Measurements from ENCODE around the gene AQP11.
A peak's percentile ranks its signal among the peaks of the same experiment; 100 is the strongest.
"Not testable (repeated sequence)": the region's sequence is repeated elsewhere in the genome, so short reads cannot be mapped to it uniquely, and the experiment has no call there.

AQP11 gene

DNA sequence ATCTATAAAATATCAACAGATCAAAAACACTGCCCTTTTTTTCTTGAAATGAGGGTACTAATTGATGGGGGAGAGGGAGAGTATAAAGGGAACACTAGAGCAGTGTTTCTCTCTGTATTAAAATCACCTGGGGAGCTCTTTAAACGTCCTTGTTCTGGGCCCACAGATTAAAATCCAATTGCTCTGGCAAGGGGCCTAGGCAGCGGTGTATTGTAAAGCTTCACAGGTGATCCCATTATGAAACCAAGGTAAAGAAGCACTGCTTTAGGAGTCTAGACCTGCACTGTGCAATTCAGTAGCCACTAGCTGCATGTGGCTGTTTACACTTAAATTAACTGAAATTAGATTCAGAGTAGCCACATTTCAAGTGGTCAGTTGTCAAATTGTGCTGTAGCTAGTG is 3.0 kb downstream of the AQP11 start:
- DNase-seq (ENCODE audit: low spot score) = no peak

DNA sequence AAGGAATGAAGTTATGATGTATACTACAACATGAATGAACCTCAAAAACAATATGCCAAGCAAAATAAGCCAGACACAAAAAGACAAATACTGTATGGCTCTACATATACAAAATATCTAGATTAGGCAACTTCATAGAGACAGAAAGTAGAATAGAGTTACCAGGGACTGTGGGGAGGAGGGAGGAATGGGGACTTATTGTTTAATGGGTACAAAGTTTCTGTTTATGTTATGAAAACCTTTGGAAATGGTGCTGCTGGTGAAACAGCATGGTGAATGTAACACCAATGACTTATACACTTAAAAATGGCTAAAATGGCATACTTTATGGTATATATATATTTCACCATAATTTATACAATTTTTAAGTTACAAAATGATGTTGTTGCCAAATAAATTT is 4.1 kb downstream of the AQP11 start:
- DNase-seq (ENCODE audit: low spot score) = no peak

DNA sequence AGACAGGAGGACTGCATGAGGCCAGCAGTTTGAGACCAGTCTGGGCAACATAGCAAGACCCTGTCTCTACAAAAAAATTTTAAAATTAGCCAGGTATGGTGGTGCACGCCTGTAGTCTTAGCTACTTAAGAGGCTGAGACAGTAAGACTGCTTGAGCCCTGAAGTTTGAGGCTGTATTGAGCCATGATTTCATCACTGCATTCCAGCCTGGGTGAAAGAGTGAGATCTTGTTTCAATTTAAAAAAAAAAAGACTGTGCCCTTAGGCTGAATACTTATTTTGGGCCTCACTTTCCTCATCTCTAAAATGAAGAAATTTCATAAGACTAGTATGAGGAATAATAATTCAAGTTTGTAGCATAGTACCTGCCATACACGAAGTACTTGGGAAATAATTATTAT is 6.9 kb downstream of the AQP11 start:
- DNase-seq (ENCODE audit: low spot score) = no peak

DNA sequence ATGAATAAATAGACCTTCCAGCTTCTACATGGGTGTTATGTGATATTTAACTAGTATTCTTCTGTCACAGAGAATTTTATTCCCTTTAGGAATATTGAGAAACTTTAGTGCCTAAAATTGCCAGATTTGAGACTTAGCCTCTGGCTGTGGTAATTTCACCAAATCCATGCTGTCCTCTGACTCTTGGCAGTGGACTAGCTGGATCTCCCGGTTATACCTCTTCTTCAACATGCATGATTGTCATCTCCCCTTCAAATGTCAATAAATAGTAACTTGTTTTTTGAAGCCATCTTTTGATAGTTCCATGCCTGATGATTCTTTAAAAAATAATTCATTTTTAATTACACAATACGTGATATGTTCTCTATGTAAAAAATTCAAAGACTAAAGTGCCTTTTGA is 8.4 kb downstream of the AQP11 start:
- no peak for DNase-seq (ENCODE audit: low spot score)

DNA sequence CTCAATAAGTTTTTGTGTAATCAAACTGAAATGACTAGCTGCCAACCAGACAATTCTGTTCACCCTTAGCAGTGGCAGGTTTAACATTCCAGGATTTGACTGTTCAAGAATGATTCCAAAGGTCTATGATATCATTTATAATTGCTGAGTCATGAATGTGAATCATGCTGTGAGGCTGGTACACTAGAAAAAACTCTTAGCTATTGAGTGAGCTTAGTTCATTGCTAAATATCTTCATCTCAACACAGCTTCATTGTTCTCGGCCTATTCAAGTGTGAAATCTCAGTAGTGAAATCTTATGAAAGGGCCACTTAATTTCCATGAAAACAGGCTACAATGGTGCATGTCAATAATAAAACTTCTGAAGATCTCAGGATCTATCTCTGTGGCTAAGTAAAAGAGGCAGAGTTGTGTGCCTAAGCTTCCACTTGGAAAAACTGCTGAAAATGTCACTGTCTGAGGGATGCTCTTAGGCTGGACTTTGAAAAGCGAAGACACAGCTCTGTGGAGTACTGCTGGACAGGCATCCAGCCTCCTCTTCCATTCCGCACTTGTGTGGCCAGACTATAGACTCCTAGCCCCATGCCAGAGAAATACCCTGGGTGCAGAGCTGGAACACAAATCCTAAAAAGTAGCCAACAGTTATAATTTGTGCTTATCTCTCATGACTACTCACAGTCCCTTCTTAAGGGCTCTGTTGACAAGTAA is 12.8 kb downstream of the AQP11 start:
- no peak for DNase-seq (ENCODE audit: low spot score)

DNA sequence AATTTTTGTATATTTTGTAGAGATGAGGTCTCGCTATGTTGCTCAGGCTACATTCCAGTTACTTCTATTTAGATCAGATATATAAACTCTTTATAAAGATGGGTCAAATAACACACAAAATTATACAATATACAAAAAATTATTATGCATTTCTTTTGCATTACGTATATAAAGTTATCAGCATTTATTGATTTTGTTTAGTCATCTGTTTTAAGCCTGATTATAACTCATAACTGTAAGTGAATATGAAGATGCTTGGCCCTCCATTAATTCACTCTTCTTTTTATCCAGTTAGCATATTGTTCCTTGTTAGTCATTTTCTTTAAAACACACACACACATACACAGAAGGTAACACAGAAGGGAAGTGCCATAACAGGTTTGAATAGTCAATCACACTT is 14.5 kb downstream of the AQP11 start:
- DNase-seq (ENCODE audit: low spot score) = no peak

DNA sequence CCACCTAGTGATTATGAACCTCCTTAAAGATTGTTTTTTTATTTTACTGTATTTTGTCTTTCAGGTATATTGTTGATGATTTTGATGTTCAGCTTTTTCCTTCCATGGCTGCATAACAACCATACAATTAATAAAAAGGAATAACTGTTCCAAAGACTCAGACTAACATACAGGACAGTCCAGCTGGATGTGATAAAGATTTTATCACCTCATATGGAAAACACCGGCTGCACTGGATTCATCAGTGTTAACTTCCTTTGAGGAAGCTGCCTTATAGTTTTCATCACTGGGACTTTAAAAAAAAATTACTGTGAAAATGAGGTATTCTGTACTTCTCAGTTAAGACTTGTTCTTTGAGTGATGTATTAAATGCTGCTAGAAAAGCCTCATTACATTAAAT is 19.5 kb downstream of the AQP11 start:
- DNase-seq (ENCODE audit: low spot score) = no peak

DNA sequence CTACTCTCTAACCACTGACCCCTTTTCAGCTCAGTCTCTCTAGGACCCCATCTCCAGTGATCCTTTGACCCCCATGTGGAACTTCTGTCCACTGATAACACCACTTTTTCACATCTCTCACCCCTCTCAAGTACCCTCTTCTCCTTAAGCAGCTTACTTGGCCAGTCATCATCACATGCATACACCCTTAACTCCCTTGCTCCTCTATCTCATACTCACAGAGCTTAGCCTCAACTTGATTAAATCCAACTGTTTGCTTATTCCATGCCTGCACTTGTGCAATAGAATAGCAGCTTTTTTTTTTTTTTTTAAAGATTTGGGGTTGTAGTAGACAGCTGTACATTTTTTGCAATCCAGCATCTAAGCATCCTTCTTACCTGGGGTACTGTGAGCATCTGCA is 22.2 kb downstream of the AQP11 start:
- DNase-seq (ENCODE audit: low spot score) = no peak

DNA sequence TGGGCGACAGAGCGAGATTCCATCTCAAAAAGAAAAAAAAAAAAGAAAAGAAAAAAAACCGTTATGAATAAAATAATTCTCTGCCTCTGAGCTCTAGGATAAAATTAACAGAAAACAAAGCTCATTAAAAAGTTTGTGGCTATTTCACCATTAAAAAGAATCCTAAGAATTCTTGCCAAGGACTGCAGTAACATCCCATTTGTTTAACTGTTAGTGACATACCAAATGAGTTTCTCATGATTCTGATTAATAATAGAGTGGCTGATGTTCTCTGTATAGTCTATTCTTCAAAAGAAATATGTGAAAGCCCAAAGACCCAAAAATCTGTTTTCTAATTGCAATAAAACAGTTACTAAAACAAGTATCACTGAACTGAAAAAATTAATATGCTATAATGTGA is 28.1 kb downstream of the AQP11 start:
- DNase-seq (ENCODE audit: low spot score) = no peak

DNA sequence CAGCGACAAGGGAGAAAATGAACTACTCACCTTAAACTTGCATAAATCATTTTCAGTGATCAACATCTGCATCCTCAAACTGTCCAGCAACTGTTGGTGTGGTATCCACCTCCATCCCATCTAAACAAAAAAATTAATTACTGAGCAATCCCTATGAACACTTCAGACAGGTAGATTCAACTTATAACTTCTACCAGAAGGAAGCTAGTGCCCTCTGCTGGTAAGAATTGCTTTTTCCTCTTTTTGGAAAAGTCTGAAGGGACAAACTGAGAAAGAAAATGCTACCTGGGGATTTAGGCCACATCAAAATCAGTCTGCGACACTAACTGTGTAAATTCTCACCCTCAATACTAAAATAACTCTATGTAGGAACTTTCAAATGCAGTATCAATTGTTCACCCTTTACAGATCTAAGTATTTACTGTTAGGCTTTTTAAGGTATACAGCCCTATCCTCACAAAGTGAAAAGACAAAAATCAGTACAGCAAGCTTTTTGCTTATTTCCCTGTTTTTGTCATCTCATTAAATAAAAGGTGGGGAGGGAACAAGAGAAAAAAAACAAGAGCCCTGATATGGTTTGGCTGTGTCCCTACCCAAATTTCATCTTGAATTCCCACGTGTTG is 29.9 kb downstream of the AQP11 start:
- DNase-seq (ENCODE audit: low spot score) = no peak

DNA sequence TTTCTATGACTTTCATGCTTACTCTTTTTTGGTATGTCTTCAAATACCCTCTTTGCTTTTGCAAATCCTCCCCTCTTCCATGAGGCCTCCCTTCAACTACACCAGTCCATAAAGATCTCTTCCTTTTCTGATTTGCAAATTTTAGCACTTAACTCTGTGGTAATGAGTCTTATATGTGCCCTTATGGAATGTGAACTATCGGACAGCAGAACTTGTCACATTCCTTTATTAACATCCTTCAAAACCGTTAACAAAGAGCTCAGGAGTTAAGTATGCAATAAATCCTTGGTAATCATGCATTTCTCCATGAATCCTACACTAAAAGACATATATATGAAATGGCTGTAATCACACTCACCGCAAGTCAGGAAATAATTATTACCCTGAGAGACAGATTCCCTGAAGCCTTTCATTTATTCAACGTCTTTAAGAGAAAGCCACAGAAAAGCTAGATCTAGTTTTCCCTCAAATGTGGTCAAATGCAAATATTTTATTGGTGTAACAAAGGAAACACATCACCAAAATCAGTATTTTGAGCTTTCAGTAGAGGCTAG is 40.5 kb downstream of the AQP11 start:
- DNase-seq (ENCODE audit: low spot score) = no peak

DNA sequence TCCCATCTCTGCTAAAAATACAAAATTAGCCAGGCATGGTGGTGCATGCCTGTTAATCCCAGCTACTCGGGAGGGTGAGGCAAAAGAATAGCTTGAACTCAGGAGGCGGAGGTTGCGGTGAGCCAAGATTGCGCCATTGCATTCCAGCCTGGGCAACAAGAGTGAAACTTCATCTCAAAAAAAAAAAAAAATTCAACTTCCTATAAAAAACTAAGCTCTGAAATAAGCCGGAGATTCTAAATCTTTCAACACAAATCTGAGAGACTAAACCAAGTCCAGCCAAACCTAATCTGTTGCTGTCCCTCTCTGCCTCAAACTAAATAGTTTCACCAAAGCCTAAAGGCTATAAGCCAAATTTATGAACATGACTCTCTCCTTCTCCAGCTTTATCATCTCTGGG is 44.2 kb downstream of the AQP11 start:
- DNase-seq (ENCODE audit: low spot score) = not testable (repeated sequence)

DNA sequence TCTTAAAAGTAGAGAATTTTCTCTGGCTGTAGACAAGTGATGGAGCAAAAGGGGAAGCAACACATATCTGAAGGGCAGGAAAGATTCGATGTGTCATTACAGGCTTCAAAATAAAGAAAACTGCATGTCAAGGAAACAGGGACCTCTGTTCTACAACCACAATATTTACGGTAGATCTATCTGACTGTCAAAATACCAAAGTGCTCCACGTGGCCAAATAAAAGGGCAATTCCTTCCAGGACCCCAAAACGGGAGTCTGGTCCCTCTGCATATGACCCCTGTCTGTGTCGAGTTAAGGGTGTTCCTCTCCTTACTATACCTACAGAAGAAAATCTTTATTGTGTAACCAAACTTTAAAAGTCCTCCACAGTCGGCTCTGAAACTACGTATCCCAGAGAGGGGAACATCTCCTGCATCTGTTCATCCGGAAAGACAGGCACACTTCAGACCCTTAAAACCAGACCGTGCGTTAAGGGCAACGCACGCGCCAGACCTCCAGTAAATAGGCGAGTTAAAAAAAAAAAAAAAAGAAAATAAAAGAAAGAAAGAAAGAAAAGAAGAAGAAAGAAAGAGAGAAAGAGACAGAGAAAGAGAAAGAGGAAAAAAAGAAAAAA is 47.1 kb downstream of the AQP11 start:
- no peak for DNase-seq (ENCODE audit: low spot score)

DNA sequence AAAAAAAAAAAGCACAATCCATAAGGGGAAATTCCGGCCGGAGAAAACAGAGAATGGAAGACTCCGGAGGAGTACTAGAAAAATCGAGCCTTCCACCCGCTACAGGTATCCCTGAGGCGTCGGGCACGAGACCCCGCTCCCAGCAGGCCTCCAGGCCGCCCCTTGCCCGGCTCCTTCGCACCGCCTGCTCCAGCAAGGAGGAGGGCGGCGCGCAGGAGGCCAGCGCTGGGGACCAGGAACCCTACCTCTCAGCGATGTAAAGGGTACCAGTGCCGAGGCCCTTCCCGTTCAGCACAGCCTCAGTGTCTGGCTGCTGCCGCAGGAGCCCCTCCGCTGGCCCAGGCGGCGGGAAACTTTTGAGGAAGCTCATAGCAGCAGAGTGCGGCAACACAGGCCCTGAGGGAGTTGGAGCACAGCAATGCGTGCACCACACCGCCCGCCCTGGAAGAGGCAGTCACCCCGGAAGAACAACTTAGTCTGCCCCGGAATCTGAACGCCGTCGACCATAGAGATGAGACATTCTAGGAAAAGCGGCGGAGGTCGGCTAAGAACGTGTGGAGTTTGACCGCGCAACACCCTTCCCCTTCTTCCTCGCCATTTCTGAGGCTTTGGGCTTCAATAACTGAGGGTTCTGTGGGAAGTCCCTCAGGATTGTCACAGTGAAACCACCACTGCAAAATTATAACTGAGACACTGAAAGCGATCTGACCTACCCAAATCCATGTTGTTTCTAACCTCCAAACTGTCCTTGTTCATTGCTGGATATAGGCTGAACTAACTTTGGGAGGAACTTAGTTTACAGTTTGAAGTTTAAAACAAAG is 47.8 kb downstream of the AQP11 start, which contains the start of gene CLNS1A:
TSS of gene CLNS1A (minus strand) at position 450 of the 821 bp plus-strand sequence. CDS start at position 370, 80 bp downstream.
- peak; percentile 92 for DNase-seq (ENCODE audit: low spot score)

DNA sequence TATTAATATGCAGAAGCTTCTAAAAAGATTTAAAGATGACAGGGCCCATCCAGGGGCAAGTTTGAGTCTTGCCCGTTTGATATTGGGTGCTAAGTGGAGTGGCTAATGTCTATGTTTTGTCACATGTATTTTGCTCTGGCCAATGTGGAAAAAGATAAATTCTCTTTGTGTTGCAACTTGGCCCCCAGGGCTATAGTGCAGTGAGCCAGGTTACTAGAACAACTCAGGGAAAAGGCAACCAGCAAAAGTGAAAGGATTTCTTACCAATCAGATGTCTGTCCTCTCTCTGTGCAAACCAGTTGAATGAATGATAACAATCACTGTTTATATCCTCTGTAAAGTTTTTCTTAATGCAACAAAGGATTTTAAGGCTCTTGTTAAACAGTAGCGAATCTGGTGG is 52.5 kb downstream of the AQP11 start:
- no peak for DNase-seq (ENCODE audit: low spot score)

DNA sequence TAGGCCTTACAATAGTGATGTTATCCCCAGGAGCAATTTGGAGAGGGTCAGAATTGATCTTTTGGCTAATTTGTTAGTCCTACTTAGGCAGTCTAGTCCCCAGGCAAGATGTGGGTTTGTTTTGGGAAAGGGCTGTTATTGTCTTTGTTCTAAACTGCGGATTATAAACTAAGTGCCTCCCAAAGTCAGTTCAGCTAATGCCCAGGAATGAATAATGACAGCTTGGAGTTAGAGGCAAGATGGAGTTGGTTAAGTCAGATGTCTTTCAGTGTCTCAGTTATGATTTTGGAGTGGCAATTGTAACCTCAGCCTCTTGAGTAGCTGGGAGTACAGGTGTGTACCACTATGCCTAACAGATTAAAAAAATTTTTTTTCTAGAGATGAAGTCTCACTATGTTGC is 55.1 kb downstream of the AQP11 start:
- no peak for DNase-seq (ENCODE audit: low spot score)

DNA sequence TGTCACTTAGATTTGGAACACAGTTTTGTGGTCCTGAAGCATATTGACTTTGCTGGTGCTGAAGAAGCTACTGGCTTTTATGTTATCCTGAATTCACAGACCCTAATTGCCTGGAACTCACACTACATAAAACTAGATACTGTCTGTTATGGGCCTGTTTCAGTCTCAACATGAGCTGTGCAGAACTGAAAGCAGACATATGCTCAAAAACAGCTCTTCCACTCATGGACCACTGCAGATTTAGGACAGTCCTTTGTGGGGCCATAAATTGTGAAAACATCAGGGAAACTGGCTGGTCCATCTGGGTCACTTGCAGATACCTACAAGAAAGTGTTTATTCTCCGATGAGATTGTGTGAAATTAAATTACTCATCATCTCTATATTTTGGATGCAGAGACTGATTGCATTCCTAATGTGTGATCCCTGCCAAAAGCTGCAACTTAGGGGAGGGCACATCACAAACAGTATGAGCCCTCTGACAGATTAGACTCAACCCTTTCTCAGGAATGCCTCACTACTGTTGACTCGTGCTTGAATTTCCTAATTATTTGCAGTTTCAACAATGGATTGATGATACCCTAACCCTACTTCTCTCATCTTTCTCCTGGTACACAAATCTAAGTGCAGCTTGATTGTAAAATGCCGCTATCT is 58.0 kb downstream of the AQP11 start:
- DNase-seq (ENCODE audit: low spot score) = no peak

DNA sequence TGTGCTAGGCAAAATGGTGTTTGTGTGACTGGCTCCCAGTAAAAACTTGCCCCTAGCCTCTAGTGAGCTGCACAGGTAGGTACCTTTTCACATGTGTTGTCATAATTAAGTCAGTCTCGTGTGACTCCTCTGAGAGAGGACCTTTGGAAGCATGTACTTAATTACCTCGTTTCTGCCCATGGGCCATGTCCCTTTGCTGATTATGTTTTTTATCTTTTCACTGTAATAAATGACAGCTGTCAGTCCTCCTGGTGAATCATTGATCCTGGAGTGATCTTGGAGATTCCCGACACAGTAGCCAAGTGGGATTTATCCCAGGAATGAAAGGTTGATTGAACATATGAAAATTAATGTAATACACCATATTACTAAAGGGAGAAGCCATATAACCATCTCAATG is 60.4 kb downstream of the AQP11 start:
- DNase-seq (ENCODE audit: low spot score) = no peak

DNA sequence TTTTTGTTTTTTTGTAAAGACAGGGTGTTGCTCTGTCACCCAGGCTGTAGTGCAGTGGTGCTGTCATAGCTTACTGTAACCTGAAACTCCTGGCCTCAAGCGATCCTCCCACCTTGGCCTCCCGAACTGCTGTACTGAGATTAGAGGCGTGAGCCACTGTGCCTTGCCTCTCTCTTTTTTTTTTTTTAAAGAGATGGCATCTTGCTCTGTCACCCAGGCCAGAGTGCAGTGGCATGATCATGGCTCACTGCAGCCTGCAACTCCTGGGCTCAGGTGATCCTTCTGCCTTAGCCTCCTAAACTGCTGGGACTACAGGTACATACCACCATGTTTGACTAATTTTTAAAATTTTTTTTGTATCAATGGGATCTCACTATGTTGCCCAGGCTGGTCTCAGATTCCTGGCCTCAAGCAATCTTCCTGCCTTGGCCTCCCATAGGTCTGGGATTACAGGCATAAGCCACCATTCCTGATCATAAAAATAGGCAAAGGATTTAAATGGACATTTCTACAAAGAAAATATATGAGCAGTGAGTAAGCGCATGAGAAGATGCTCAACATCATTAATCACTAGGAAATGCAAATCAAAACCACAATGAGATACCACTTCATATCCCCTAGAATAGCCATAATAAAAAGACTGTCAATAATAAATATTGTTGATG is 65.1 kb downstream of the AQP11 start:
- no peak for DNase-seq (ENCODE audit: low spot score)

DNA sequence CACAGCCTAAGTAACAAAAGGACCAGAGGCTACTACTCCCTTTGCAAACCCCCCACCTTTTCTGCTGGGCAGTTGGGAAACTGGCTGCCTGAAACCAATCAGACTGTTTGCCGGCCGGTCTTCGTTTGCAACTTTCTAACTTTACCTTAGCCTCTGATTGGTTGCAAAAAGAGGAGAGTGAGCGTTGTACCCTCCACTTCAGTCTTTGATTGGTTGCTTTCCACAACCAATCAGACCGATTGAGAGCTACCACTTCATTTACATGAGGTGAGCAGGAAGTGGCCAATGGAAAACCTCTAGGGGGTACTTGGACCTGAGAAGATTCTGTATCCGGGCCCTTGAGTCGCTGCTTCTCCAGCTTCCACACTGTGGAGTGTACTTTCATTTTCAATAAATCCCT is 66.6 kb downstream of the AQP11 start:
- no peak for DNase-seq (ENCODE audit: low spot score)

All from left forelimb (tissue), 1 donor.